ENCODE measurements around the gene SASS6.

SASS6 gene

GRCh38 chr1:100145116-100145515, 12.4 kb upstream of the SASS6 start:
- Histone ChIP-seq H3K27me3 (ENCODE audit: insufficient read depth, low read length) (no peaks in the 10 kb centered on the region), H3K4me1 (ENCODE audit: insufficient read depth, low read length) (peaks cover 8% of the 10 kb centered on the region), H3K9ac (ENCODE audit: low read depth, low read length) (no peak overlapping the region), H3K36me3 (ENCODE audit: insufficient read depth, low read length) (peaks cover 91% of the 10 kb centered on the region), H3K27ac (ENCODE audit: low read depth, low read length) (no peak overlapping the region), H3K9me3 (ENCODE audit: insufficient read depth, low read depth, low read length) (no peaks in the 10 kb centered on the region), H3K4me3 (ENCODE audit: low read length) (no peak overlapping the region)
- 96% methylated on average over 3 of the region's 3 CpGs for WGBS

GRCh38 chr1:100142343-100142742, 9.6 kb upstream of the SASS6 start:
- Histone ChIP-seq H3K27me3 (ENCODE audit: insufficient read depth, low read length) (no peaks in the 10 kb centered on the region), H3K9me3 (ENCODE audit: insufficient read depth, low read depth, low read length) (no peaks in the 10 kb centered on the region), H3K9ac (ENCODE audit: low read depth, low read length) (no peak overlapping the region), H3K4me1 (ENCODE audit: insufficient read depth, low read length) (peaks cover 3% of the 10 kb centered on the region), H3K4me3 (ENCODE audit: low read length) (no peak overlapping the region), H3K36me3 (ENCODE audit: insufficient read depth, low read length) (peaks cover 97% of the 10 kb centered on the region), H3K27ac (ENCODE audit: low read depth, low read length) (no peak overlapping the region)
- WGBS, result 94% methylated on average over 3 of the region's 3 CpGs

GRCh38 chr1:100141192-100141591, 8.5 kb upstream of the SASS6 start:
- Histone ChIP-seq H3K4me1 (ENCODE audit: insufficient read depth, low read length) (no peaks in the 10 kb centered on the region), H3K9me3 (ENCODE audit: insufficient read depth, low read depth, low read length) (no peaks in the 10 kb centered on the region), H3K27ac (ENCODE audit: low read depth, low read length) (no peak overlapping the region), H3K4me3 (ENCODE audit: low read length) (no peak overlapping the region), H3K27me3 (ENCODE audit: insufficient read depth, low read length) (no peaks in the 10 kb centered on the region), H3K9ac (ENCODE audit: low read depth, low read length) (no peak overlapping the region), H3K36me3 (ENCODE audit: insufficient read depth, low read length) (peaks cover 99% of the 10 kb centered on the region)
- WGBS, result 89% methylated on average over 4 of the region's 4 CpGs

GRCh38 chr1:100137602-100138001, 4.9 kb upstream of the SASS6 start:
- Histone ChIP-seq H3K36me3 (ENCODE audit: insufficient read depth, low read length) (peaks cover 63% of the 10 kb centered on the region), H3K27me3 (ENCODE audit: insufficient read depth, low read length) (no peaks in the 10 kb centered on the region)
- 92% methylated on average over 2 of the region's 2 CpGs for WGBS

GRCh38 chr1:100134872-100135271, 2.1 kb upstream of the SASS6 start:
- H3K9ac ChIP-seq (ENCODE audit: low read depth, low read length), result no peak overlapping the region
- H3K27me3 ChIP-seq (ENCODE audit: insufficient read depth, low read length), result no peaks in the 10 kb centered on the region
- H3K4me1 ChIP-seq (ENCODE audit: insufficient read depth, low read length), result peaks cover 11% of the 10 kb centered on the region
- peak overlapping the region; percentile 4; the same call in 1 of the 2 replicates for H3K4me3 ChIP-seq (ENCODE audit: low read length)
- WGBS, result 86% methylated on average over 3 of the region's 3 CpGs
- H3K36me3 ChIP-seq (ENCODE audit: insufficient read depth, low read length), result peaks cover 35% of the 10 kb centered on the region
- H3K9me3 ChIP-seq (ENCODE audit: insufficient read depth, low read depth, low read length), result no peaks in the 10 kb centered on the region
- no peak overlapping the region for H3K27ac ChIP-seq (ENCODE audit: low read depth, low read length)

More at GRCh38 chr1:100137602-100138001, 4.9 kb upstream of the SASS6 start:
- no peak overlapping the region for H3K4me3 ChIP-seq (ENCODE audit: low read length)
- H3K4me1 ChIP-seq (ENCODE audit: insufficient read depth, low read length), result 0 out of 2 replicates have a peak, but pooled peaks cover 4% of the 10 kb centered on the region
- no peak overlapping the region for H3K27ac ChIP-seq (ENCODE audit: low read depth, low read length)
- H3K9me3 ChIP-seq (ENCODE audit: insufficient read depth, low read depth, low read length), result no peaks in the 10 kb centered on the region
- no peak overlapping the region for H3K9ac ChIP-seq (ENCODE audit: low read depth, low read length)

- WGBS, result 77% methylated on average over 8 of the region's 8 CpGs
- peak overlapping the region; percentile 85; the same call in 1 of the 2 replicates for H3K9ac ChIP-seq (ENCODE audit: low read depth, low read length)
- peak overlapping the region; percentile 76 for H3K4me3 ChIP-seq (ENCODE audit: low read length)
- H3K36me3 ChIP-seq (ENCODE audit: insufficient read depth, low read length), result peaks cover 3% of the 10 kb centered on the region; the same call in 1 of the 2 replicates
- H3K27ac ChIP-seq (ENCODE audit: low read depth, low read length), result no peak overlapping the region
- no peaks in the 10 kb centered on the region for H3K9me3 ChIP-seq (ENCODE audit: insufficient read depth, low read depth, low read length)
- H3K4me1 ChIP-seq (ENCODE audit: insufficient read depth, low read length), result peaks cover 11% of the 10 kb centered on the region
- H3K27me3 ChIP-seq (ENCODE audit: insufficient read depth, low read length), result no peaks in the 10 kb centered on the region
Observed at GRCh38 chr1:100131623-100132022, 1.1 kb downstream of the SASS6 start.

GRCh38 chr1:100130552-100131077, 2.1 kb downstream of the SASS6 start:
- H3K9me3 ChIP-seq (ENCODE audit: insufficient read depth, low read depth, low read length), result no peaks in the 10 kb centered on the region
- no peak overlapping the region for H3K27ac ChIP-seq (ENCODE audit: low read depth, low read length)
- no peaks in the 10 kb centered on the region for H3K27me3 ChIP-seq (ENCODE audit: insufficient read depth, low read length)
- H3K4me1 ChIP-seq (ENCODE audit: insufficient read depth, low read length), result peaks cover 11% of the 10 kb centered on the region
- H3K9ac ChIP-seq (ENCODE audit: low read depth, low read length), result no peak overlapping the region
- 94% methylated on average over 5 of the region's 5 CpGs for WGBS
- H3K4me3 ChIP-seq (ENCODE audit: low read length), result no peak overlapping the region
- peaks cover 3% of the 10 kb centered on the region; the same call in 1 of the 2 replicates for H3K36me3 ChIP-seq (ENCODE audit: insufficient read depth, low read length)

GRCh38 chr1:100127226-100127625, 5.5 kb downstream of the SASS6 start:
- Histone ChIP-seq H3K27ac (ENCODE audit: low read depth, low read length) (no peak overlapping the region), H3K9me3 (ENCODE audit: insufficient read depth, low read depth, low read length) (no peaks in the 10 kb centered on the region), H3K4me1 (ENCODE audit: insufficient read depth, low read length) (peaks cover 6% of the 10 kb centered on the region), H3K9ac (ENCODE audit: low read depth, low read length) (no peak overlapping the region), H3K4me3 (ENCODE audit: low read length) (no peak overlapping the region), H3K36me3 (ENCODE audit: insufficient read depth, low read length) (peaks cover 18% of the 10 kb centered on the region), H3K27me3 (ENCODE audit: insufficient read depth, low read length) (no peaks in the 10 kb centered on the region)
- WGBS, result 95% methylated on average over 1 of the region's 1 CpG

- no peaks in the 10 kb centered on the region for H3K9me3 ChIP-seq (ENCODE audit: insufficient read depth, low read depth, low read length)
- H3K27ac ChIP-seq (ENCODE audit: low read depth, low read length), result no peak overlapping the region
- H3K4me1 ChIP-seq (ENCODE audit: insufficient read depth, low read length), result no peaks in the 10 kb centered on the region
- H3K4me3 ChIP-seq (ENCODE audit: low read length), result no peak overlapping the region
- peaks cover 57% of the 10 kb centered on the region for H3K36me3 ChIP-seq (ENCODE audit: insufficient read depth, low read length)
- WGBS, result 100% methylated on average over 1 of the region's 1 CpG
- H3K27me3 ChIP-seq (ENCODE audit: insufficient read depth, low read length), result no peaks in the 10 kb centered on the region
- no peak overlapping the region for H3K9ac ChIP-seq (ENCODE audit: low read depth, low read length)
Observed at GRCh38 chr1:100122177-100122576, 10.6 kb downstream of the SASS6 start.

GRCh38 chr1:100115524-100115923, 17.2 kb downstream of the SASS6 start:
- Histone ChIP-seq H3K36me3 (ENCODE audit: insufficient read depth, low read length) (peaks cover 57% of the 10 kb centered on the region), H3K27me3 (ENCODE audit: insufficient read depth, low read length) (no peaks in the 10 kb centered on the region)
- WGBS, result 97% methylated on average over 4 of the region's 4 CpGs

GRCh38 chr1:100109554-100110066, 23.1 kb downstream of the SASS6 start:
- peaks cover 63% of the 10 kb centered on the region for H3K36me3 ChIP-seq (ENCODE audit: insufficient read depth, low read length)

More at GRCh38 chr1:100115524-100115923, 17.2 kb downstream of the SASS6 start:
- H3K4me1 ChIP-seq (ENCODE audit: insufficient read depth, low read length), result no peaks in the 10 kb centered on the region
- H3K27ac ChIP-seq (ENCODE audit: low read depth, low read length), result no peak overlapping the region
- H3K4me3 ChIP-seq (ENCODE audit: low read length), result no peak overlapping the region
- no peak overlapping the region for H3K9ac ChIP-seq (ENCODE audit: low read depth, low read length)
- no peaks in the 10 kb centered on the region for H3K9me3 ChIP-seq (ENCODE audit: insufficient read depth, low read depth, low read length)

GRCh38 chr1:100107696-100108095, 25.0 kb downstream of the SASS6 start:
- peaks cover 81% of the 10 kb centered on the region for H3K36me3 ChIP-seq (ENCODE audit: insufficient read depth, low read length)
- H3K4me3 ChIP-seq (ENCODE audit: low read length), result no peak overlapping the region
- H3K9me3 ChIP-seq (ENCODE audit: insufficient read depth, low read depth, low read length), result no peaks in the 10 kb centered on the region
- H3K27me3 ChIP-seq (ENCODE audit: insufficient read depth, low read length), result no peaks in the 10 kb centered on the region
- no peaks in the 10 kb centered on the region for H3K4me1 ChIP-seq (ENCODE audit: insufficient read depth, low read length)
- H3K9ac ChIP-seq (ENCODE audit: low read depth, low read length), result no peak overlapping the region
- 99% methylated on average over 4 of the region's 4 CpGs for WGBS
- no peak overlapping the region for H3K27ac ChIP-seq (ENCODE audit: low read depth, low read length)

More at GRCh38 chr1:100109554-100110066, 23.1 kb downstream of the SASS6 start:
- H3K27ac ChIP-seq (ENCODE audit: low read depth, low read length), result no peak overlapping the region
- H3K9me3 ChIP-seq (ENCODE audit: insufficient read depth, low read depth, low read length), result no peaks in the 10 kb centered on the region
- no peak overlapping the region for H3K4me3 ChIP-seq (ENCODE audit: low read length)
- H3K9ac ChIP-seq (ENCODE audit: low read depth, low read length), result no peak overlapping the region
- H3K4me1 ChIP-seq (ENCODE audit: insufficient read depth, low read length), result no peaks in the 10 kb centered on the region
- no peaks in the 10 kb centered on the region for H3K27me3 ChIP-seq (ENCODE audit: insufficient read depth, low read length)
